GM15510 (cell line): ENCODE results near the gene LRPAP1.

Experiments used
- POLR2A ChIP-seq: IDR thresholded peaks from 3 replicates; pipeline ENCODE4 v1.6.1; 2011; ENCODE audit warnings: borderline replicate concordance; ENCODE audit not compliant: insufficient read length; ENCODE audit errors: extremely low read depth

LRPAP1 gene

GRCh38 chr4:3464911-3465697, 67.1 kb downstream of the LRPAP1 start:
- no peak for TF ChIP-seq POLR2A

DNA sequence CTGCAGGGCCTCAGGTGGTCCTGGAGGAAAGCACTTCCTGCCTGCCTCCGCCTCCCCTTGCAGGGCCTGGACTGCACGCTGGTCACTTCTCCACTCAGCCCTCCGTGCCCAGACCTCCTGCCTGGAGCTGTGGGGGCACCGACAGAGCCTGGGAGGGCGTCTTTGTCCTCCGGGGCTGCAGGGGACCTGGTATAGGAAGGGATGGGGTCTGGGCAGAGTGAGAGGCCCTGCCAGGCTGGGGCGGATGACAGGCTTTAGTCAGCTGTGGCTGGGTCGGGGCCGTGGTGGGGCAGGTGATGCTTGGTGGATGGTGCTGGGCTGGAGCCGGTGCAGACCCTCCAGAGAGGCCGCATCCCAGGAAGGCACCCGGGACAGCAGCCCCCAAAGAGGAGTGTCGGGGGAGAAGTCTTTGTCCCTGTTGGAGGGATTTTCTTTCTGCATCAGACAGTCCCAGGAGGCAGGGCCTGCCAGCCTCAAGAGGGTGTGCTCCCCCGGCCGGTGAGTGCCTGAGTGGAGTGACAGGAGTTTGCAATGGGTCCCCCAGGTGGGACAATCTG, 67.8 kb downstream of the LRPAP1 start:
- TF ChIP-seq POLR2A, result no peak

DNA sequence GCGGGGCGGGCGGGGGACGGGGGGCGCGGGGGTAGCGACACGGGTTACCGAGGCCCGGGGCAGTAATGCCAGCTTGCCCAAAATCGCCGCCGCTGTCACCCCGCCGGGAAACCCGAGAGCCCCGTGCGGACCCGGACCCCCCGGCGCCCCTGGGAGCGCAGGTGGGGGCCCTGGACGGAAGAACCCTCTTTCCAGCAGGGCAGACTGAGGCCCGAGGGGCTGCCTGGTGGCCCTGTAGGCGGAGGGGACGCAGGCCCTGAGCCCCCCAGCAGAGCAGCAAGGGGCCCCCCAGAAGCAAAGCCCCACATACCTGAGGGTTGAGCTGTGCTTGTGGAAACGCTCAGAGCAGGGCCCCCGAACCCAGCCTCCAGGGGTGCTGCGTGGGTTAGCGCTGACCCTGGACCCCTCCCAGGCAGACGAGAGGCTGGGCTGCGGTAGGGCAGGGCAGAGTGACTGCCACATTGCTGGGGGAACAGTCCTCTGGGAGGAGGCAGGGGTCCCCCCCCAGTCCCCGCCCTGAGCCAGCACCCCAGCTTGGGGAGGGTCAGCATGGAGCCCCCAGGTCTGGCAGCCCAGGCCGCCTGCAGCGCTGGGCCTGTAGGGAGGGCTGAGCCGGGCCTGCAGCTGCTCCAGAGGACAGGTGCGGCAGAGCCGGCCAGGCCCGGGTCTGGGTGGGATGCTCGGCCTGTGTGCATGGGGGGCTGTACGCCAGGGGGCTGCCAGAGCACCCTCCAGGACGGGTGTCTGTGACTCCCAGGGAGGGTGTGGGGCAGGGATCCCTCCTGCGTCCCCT, 68.5 kb downstream of the LRPAP1 start:
- TF ChIP-seq POLR2A, result no peak

- TF ChIP-seq POLR2A, result no peak
Measured at GRCh38 chr4:3462790-3463415, 69.3 kb downstream of the LRPAP1 start, which contains the start of gene DOK7. DOK7 (plus strand) TSS chr4:3463306; CDS start chr4:3463376, 70 bp downstream.

DNA sequence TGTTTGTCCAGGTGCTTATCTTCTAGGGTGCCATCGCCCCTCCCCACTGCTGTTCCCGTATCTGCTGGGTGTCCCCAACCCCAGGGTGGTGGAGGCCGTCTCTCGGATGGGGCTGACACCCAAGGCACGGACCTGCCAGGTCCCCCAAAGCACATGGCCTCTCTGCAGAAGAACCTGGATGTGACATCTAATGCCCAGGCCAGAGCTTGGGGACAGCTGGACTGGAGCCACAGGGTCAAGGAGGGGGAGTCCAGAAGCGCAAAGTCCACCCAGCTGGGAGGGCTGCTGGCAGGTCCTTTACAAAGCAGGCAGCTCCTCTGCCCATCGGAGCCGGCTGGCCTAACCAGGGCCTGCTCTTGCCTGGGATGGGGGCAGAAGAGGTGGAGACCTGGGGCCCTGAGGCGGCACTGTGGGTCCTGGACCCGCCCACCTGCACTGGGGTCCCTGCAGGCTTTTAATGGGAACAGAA, 69.9 kb downstream of the LRPAP1 start:
- TF ChIP-seq POLR2A, result no peak

- no peak for TF ChIP-seq POLR2A
Measured at GRCh38 chr4:3461515-3462291, 70.5 kb downstream of the LRPAP1 start.

GRCh38 chr4:3460926-3461325, 71.3 kb downstream of the LRPAP1 start:
- no peak for TF ChIP-seq POLR2A

DNA sequence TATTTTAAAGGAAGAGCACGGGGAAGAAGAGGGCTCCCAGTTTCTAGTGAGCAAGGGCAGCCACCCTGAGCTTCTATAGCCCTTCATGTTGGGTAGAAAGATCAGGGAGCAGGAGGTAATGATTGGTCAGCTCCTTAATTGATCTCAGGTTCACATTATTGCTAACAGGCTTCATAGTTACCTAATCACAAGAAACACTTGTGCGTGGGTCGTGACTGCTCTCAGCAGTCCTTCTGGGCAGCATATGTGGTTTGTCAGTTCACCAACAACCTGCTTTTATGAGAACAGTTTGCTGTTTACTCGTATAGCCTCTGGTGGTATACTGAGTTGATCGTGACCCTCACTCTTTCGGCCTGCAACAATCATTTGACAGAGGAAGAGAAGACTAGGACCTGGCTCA, 73.9 kb downstream of the LRPAP1 start:
- no peak for TF ChIP-seq POLR2A
